PC-9 (cell line): ENCODE measurements around the gene CALN1.

Experiments used
- CTCF ChIP-seq: fragments of 200-600 bp; sonication (generic); conservative IDR thresholded peaks from 2 replicates; pipeline ENCODE4 v1.6.1; 2017; ENCODE audit warnings: mixed run types, antibody characterized with exemption, mild to moderate bottlenecking, moderate library complexity
- EZH2 ChIP-seq: fragments of 200-600 bp; sonication (generic); IDR thresholded peaks from 2 replicates; pipeline ENCODE4 v1.8.0; 2017; ENCODE audit warnings: antibody characterized with exemption, low read depth

GRCh38 chr7:72190919-72191318 is 221.2 kb downstream of the CALN1 start:
- no peak for TF ChIP-seq CTCF
- TF ChIP-seq EZH2 = no peak
